HepG2 (cell line): ENCODE measurements around the gene TEKT5. TPM values are rescaled to one million over a fixed set of nuclear protein-coding genes. Genes with fewer than 3 reads are reported as not detected.

Experiments
- AKAP8 ChIP-seq: sonication (generic); formaldehyde crosslinking; IDR thresholded peaks from 2 replicates; pipeline ENCODE4 v1.5.1; 2020; ENCODE audit warnings: mild to moderate bottlenecking, missing genetic modification reagents
- MATR3 ChIP-seq: sonication (generic); formaldehyde crosslinking; IDR thresholded peaks from 2 replicates; pipeline ENCODE4 v1.4.0; 2020; ENCODE audit warnings: missing genetic modification reagents
- MAZ ChIP-seq, 2 experiments: sonication (generic) in 1 of 2; formaldehyde crosslinking in 1 of 2; IDR thresholded peaks; 2 replicates each; pipeline versions ENCODE4 v1.5.0 to v1.6.1; 2012 to 2020; ENCODE audit warnings: low read depth in 2 of 2, mild to moderate bottlenecking in 2 of 2, borderline replicate concordance in 1 of 2, improper control_type of control experiment in 1 of 2, low read length in 1 of 2, missing genetic modification reagents in 1 of 2, moderate library complexity in 1 of 2
- MIXL1 ChIP-seq: IDR thresholded peaks from 2 replicates; pipeline ENCODE4 v1.6.1; 2016
- PATZ1 ChIP-seq: sonication (generic); formaldehyde crosslinking; IDR thresholded peaks from 2 replicates; pipeline ENCODE4 v1.4.0; 2020; ENCODE audit warnings: missing genetic modification reagents
- POGK ChIP-seq: sonication (generic); formaldehyde crosslinking; conservative IDR thresholded peaks from 2 replicates; pipeline ENCODE4 v1.8.0; 2022; ENCODE audit warnings: mild to moderate bottlenecking, moderate library complexity, missing genetic modification reagents
- RAD21 ChIP-seq: fragments of 450-650 bp; formaldehyde crosslinking; IDR thresholded peaks from 2 replicates; pipeline ENCODE4 v1.5.0; 2020; ENCODE audit warnings: mild to moderate bottlenecking
- SAFB2 ChIP-seq: sonication (generic); formaldehyde crosslinking; IDR thresholded peaks from 2 replicates; pipeline ENCODE4 v1.5.1; 2020; ENCODE audit warnings: missing genetic modification reagents, low read depth, mild to moderate bottlenecking, borderline replicate concordance
- ZBTB37 ChIP-seq: sonication (generic); formaldehyde crosslinking; IDR thresholded peaks from 2 replicates; pipeline ENCODE4 v1.4.0; 2020; ENCODE audit warnings: mild to moderate bottlenecking, missing genetic modification reagents
- ZBTB40 ChIP-seq, 2 experiments: fragments of 450-650 bp in 1 of 2; sonication (generic) in 1 of 2; formaldehyde crosslinking in 1 of 2; IDR thresholded peaks; 2 replicates each; pipeline versions ENCODE4 v1.6.1 to v1.8.0; 2016 to 2022; ENCODE audit warnings: antibody characterized with exemption in 1 of 2, mild to moderate bottlenecking in 1 of 2, missing genetic modification reagents in 1 of 2
- ZBTB42 ChIP-seq: sonication (generic); formaldehyde crosslinking; IDR thresholded peaks from 2 replicates; pipeline ENCODE4 v1.5.0; 2020; ENCODE audit warnings: mild to moderate bottlenecking, missing genetic modification reagents
- ZNF510 ChIP-seq: sonication (generic); formaldehyde crosslinking; IDR thresholded peaks from 2 replicates; pipeline ENCODE4 v1.4.0; 2020; ENCODE audit warnings: low read depth, mild to moderate bottlenecking, missing genetic modification reagents
- ZSCAN9 ChIP-seq: IDR thresholded peaks from 2 replicates; pipeline ENCODE4 v1.6.1; 2016; ENCODE audit warnings: borderline replicate concordance
- polyA plus RNA-seq, 8 experiments: library from polyadenylated mRNA; depleted of rRNA in 3 of 8; stranded (reverse) in 7 of 8; unstranded in 1 of 8; fragments of >200 nt; fragmentation: Illumina TruSeq in 4 of 8; extraction: Trizol in 4 of 8; gene quantifications; 2 replicates each; pipeline versions ENCODE4 v1.2.1 to v1.2.3, GENCODE V29; 2011 to 2016; ENCODE audit warnings: low read depth in 4 of 8, missing spikeins in 1 of 8, mixed read lengths in 1 of 8; ENCODE audit not compliant: insufficient read depth in 1 of 8
- total RNA-seq, 5 experiments: library from RNA; depleted of rRNA; stranded (reverse); fragments of >200 nt; fragmentation: Illumina TruSeq; extraction: Trizol; gene quantifications; 2 replicates each; pipeline ENCODE4 v1.2.3, GENCODE V29; 2016; ENCODE audit warnings: low read depth in 1 of 5

TEKT5 gene
- total and polyA plus RNA-seq, 2 of the 13 experiments (the other 11 are each of a cell fraction or from before 2014, with no cell fraction given): 0.16 TPM; not detected in 1

GRCh38 chr16:10743610-10744369 is 49.1 kb upstream of the TEKT5 start, which contains the start of gene NUBP1 (continued):
- TF ChIP-seq MAZ (IDR thresholded peaks at IDR 0.05; ENCODE audit: borderline replicate concordance, low read depth, low read length): peak; percentile 97
- peak; percentile 100 for TF ChIP-seq MAZ (CRISPR knock-in tag; IDR thresholded peaks at IDR 0.05; ENCODE audit: low read depth)
- TF ChIP-seq ZNF510: peak; percentile 98
- peak; percentile 73; the same call in 1 of the 2 replicates for TF ChIP-seq RAD21
- peak; percentile 86 for TF ChIP-seq PATZ1 (CRISPR knock-in tag)
- TF ChIP-seq MIXL1 (CRISPR knock-in tag): peak; percentile 76
- TF ChIP-seq ZSCAN9: peak; percentile 95
- TF ChIP-seq AKAP8 (CRISPR knock-in tag): 0 out of 2 replicates have a peak, but pooled peaks have one; percentile 85
- TF ChIP-seq SAFB2: peak; percentile 59; the same call in 1 of the 2 replicates
- TF ChIP-seq ZBTB37 (CRISPR knock-in tag): no peak
- peak; percentile 92 for TF ChIP-seq POGK
- no peak; the same call in none of the 2 replicates for TF ChIP-seq ZBTB40 (IDR thresholded peaks at IDR 0.05)
- TF ChIP-seq ZBTB40 (CRISPR knock-in tag; IDR thresholded peaks at IDR 0.05): peak; percentile 96
- peak; percentile 98 for TF ChIP-seq ZBTB42
- no peak for TF ChIP-seq MATR3 (CRISPR knock-in tag)
